Measurements from ENCODE around the gene CARM1. TPM values are rescaled to one million over a fixed set of nuclear protein-coding genes. Genes with fewer than 3 reads are reported as not detected.

CARM1 gene
- total and polyA plus RNA-seq, 2 of the 13 experiments (the other 11 are each of a cell fraction or from before 2014, with no cell fraction given): 27.6 to 55.8 TPM

DNA sequence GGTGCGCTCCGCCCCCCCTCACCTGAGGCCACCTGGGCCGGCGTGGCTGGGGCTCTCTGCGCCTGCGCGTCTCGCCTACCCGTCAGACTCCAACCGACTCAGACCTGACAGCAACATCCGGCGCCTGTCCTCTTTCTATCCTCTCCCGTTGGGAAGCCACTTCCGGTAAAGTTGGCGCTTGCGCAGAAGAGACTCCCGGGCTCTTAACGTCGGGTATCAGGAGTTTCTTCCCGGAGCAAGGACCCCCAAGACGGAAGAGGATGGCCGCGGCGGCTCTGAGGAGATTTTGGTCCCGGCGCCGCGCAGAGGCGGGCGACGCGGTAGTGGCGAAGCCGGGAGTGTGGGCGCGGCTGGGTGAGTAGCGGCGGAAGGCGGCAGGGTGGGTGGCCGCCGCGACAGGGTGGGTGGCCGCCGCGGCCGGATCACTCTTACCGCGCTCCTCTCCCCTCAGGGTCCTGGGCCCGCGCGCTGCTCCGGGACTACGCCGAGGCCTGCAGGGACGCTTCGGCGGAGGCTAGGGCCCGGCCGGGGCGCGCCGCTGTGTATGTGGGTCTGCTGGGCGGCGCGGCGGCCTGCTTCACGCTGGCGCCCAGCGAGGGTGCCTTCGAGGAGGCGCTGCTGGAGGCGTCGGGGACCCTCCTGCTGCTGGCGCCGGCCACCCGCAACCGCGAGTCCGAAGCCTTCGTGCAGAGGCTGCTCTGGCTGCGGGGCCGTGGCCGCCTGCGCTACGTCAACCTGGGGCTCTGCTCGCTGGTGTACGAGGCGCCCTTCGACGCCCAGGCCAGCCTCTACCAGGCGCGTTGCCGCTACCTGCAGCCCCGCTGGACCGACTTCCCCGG lies 57.4 kb downstream of the CARM1 start, which contains the start of the genes TIMM29 and YIPF2 (continued):
- TF ChIP-seq, protein P1, sequence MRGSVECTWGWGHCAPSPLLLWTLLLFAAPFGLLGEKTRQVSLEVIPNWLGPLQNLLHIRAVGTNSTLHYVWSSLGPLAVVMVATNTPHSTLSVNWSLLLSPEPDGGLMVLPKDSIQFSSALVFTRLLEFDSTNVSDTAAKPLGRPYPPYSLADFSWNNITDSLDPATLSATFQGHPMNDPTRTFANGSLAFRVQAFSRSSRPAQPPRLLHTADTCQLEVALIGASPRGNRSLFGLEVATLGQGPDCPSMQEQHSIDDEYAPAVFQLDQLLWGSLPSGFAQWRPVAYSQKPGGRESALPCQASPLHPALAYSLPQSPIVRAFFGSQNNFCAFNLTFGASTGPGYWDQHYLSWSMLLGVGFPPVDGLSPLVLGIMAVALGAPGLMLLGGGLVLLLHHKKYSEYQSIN (CRISPR knock-in tag; IDR thresholded peaks at IDR 0.05; ENCODE audit: borderline replicate concordance): no peak
- TF ChIP-seq MXD3 (CRISPR knock-in tag; IDR thresholded peaks at IDR 0.05) (no peak), ZFP41 (CRISPR knock-in tag; IDR thresholded peaks at IDR 0.05; ENCODE audit: borderline replicate concordance) (0 out of 2 replicates have a peak, but pooled peaks have one; percentile 35), ZNF782 (CRISPR knock-in tag; IDR thresholded peaks at IDR 0.05; ENCODE audit: borderline replicate concordance) (no peak; the same call in 1 of the 2 replicates), ZNF275 (CRISPR knock-in tag; IDR thresholded peaks at IDR 0.05; ENCODE audit: borderline replicate concordance) (peak; percentile 37; the same call in 1 of the 2 replicates), HMGXB4 (CRISPR knock-in tag; IDR thresholded peaks at IDR 0.05; ENCODE audit: borderline replicate concordance in 1 of 2, low read depth in 1 of 2) (peak; percentile 87 to 92; a peak in 3 of 4 replicates), ARNT (IDR thresholded peaks at IDR 0.05) (no peak), RBM22 (optimal IDR thresholded peaks at IDR 0.05; ENCODE audit: low read length) (no peak), NR2F6 (IDR thresholded peaks at IDR 0.05) (no peak), NR2F6 (CRISPR knock-in tag; IDR thresholded peaks at IDR 0.05) (no peak), KLF15 (CRISPR knock-in tag; IDR thresholded peaks at IDR 0.05; ENCODE audit: borderline replicate concordance) (0 out of 2 replicates have a peak, but pooled peaks have one; percentile 18), ZNF484 (CRISPR knock-in tag; IDR thresholded peaks at IDR 0.05; ENCODE audit: borderline replicate concordance, low read depth) (no peak), BRCA1 (CRISPR knock-in tag; IDR thresholded peaks at IDR 0.05) (no peak), NR2F2 (IDR thresholded peaks at IDR 0.05; ENCODE audit: borderline replicate concordance, low read depth) (peak; percentile 49; the same call in 1 of the 2 replicates), ELF3 (CRISPR knock-in tag; IDR thresholded peaks at IDR 0.05) (peak; percentile 83), ATRX (CRISPR knock-in tag; IDR thresholded peaks at IDR 0.05; ENCODE audit: borderline replicate concordance) (no peak), SRF (IDR thresholded peaks at IDR 0.05; ENCODE audit: low read depth, low read length) (peak; percentile 79), ZNF225 (CRISPR knock-in tag; IDR thresholded peaks at IDR 0.05) (no peak), NFYB (CRISPR knock-in tag; IDR thresholded peaks at IDR 0.05) (peak; percentile 41; the same call in 1 of the 2 replicates)
- TF ChIP-seq, protein P2, sequence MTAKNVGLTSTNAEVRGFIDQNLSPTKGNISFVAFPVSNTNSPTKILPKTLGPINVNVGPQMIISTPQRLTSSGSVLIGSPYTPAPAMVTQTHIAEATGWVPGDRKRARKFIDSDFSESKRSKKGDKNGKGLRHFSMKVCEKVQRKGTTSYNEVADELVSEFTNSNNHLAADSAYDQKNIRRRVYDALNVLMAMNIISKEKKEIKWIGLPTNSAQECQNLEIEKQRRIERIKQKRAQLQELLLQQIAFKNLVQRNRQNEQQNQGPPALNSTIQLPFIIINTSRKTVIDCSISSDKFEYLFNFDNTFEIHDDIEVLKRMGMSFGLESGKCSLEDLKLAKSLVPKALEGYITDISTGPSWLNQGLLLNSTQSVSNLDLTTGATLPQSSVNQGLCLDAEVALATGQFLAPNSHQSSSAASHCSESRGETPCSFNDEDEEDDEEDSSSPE (CRISPR knock-in tag; IDR thresholded peaks at IDR 0.05): peak; percentile 61
- TF ChIP-seq, protein P3, sequence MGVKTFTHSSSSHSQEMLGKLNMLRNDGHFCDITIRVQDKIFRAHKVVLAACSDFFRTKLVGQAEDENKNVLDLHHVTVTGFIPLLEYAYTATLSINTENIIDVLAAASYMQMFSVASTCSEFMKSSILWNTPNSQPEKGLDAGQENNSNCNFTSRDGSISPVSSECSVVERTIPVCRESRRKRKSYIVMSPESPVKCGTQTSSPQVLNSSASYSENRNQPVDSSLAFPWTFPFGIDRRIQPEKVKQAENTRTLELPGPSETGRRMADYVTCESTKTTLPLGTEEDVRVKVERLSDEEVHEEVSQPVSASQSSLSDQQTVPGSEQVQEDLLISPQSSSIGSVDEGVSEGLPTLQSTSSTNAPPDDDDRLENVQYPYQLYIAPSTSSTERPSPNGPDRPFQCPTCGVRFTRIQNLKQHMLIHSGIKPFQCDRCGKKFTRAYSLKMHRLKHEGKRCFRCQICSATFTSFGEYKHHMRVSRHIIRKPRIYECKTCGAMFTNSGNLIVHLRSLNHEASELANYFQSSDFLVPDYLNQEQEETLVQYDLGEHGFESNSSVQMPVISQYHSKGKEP (CRISPR knock-in tag; IDR thresholded peaks at IDR 0.05): no peak
